ENCODE results near the gene VENTX.

Gene VENTX

DNA sequence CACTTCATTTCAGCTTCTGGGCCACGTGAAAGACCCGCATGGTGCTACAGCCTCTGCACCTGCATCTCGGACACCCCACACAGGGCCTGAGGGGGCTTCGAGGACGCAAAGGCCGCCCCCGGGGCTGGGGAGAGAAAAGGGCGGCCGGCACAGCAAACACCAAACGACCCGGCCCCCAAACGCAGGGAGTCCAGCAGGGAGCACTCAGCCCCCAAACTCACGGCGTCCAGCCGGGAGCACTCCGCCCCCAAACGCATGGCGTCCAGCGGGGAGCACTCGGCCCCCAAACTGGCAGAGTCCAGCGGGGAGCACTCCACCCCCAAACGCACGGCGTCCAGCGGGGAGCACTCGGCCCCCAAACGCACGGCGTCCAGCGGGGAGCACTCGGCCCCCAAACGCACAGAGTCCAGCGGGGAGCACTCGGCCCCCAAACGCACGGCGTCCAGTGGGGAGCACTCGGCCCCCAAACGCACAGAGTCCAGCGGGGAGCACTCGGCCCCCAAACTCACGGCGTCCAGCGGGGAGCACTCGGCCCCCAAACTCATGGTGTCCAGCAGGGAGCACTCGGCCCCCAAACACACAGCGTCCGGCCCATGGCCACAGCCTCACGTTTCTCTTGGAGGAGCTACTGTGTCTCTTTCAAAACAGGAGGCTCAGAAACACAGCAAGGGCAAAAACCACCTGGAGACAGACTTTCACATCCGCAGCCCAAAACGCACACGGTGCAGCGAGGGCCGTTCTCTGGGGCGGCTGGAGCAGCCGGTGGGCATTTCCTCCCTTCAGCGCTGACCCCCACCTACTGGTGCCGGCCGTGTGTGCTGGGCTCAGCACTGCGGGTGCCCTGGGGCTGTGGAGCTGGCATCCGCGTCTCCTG is 34.6 kb upstream of the VENTX start:
- DNase-seq: no peak

- DNase-seq: no peak
Observed at GRCh38 chr10:133203652-133204195, 33.9 kb upstream of the VENTX start.

- DNase-seq: no peak
Observed at GRCh38 chr10:133204226-133205015, 33.2 kb upstream of the VENTX start.

- DNase-seq: no peak
Observed at GRCh38 chr10:133205146-133205545, 32.5 kb upstream of the VENTX start.

DNA sequence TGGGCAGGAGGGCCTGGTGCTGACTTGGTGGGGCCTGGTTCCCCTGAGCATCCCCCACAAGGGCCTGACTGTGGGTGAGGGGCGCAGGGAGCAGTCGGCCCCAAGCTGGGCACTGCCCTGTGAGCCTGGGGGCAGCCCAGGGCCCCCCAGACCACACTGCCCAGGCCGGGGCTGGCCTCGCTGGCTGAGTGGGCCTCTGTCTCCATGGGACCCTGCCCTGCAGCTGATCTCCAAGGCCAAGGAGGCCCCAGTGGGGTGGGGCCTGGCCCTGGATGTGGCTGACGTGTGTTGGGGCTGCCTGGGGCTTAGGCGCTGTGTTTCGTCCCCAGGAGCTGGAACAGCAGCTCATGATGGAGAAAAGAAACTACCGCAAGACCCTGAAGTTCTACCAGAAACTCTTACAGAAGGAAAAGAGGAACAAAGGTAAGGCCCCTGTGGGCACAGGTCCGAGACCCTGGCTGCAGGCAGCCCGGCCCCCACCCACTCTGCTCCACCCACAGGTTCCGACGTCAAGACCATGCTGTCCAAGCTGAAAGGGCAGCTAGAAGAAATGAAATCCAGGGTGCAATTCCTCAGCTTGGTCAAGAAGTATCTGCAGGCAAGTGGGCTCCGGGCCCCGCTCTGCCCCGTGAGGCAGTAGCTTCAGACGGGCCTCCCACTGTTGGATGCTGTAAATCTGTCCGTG is 31.2 kb upstream of the VENTX start:
- no peak for DNase-seq

- no peak for DNase-seq
Observed at GRCh38 chr10:133207041-133207600, 30.5 kb upstream of the VENTX start.

DNA sequence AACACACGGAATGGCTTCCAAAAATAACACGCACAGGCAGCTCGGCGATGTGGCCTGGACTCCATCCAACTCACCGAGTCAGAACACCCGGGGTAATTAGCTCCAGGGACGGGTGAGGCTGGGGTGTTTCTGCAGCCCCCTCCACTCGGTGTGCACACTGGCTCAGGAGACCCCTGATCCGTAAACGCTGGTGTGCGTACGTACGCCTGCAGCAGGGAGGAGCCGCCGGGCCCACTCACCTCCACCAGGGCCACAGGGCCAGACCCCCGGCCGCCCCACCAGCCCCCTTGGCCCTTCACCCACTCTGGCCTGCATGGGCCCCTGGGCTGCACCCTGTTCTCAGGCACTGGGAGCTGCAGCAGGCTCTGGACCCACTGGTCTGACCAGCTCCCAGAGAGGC is 30.0 kb upstream of the VENTX start:
- no peak for DNase-seq

DNA sequence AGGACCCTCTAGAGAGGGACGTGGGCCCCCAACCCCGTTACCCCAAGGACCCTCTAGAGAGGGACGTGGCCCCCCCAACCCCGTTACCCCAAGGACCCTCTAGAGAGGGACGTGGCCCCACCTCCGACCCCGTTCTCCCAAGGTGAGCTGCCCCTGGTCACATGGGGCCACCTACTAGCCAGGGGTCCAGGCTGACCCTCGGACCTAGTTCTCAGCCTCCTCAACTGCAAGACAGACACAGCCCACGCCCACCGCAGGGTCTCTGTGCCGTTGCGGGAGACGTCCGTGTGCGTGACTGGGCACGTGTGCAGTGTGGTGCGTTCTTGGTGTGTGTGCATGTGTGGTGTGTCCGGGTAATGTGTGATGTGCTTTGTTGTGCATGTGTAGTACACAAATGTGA is 29.2 kb upstream of the VENTX start:
- no peak for DNase-seq

GRCh38 chr10:133209117-133209516 is 28.5 kb upstream of the VENTX start:
- DNase-seq: no peak

DNA sequence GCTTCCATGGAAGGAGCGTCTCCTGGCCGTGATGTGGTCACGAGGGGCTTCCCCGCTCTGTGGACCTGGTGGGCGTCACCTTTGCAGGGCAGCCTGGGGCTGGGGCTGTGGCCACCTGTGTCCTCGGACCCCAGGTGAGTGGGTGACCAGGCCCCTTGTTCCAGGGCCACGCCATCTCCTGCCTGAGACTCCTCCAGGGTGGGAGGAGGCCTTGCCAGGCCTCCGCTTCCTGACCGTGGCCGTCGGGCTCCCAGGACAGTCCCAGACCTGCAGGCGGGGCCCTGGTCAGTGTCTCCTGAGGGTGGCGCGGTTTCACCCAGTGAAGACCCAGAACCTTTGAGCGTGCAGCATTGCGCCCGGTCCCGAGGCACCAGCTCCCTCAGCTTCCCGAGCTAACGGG is 28.0 kb upstream of the VENTX start:
- no peak for DNase-seq

GRCh38 chr10:133210398-133211140 is 27.1 kb upstream of the VENTX start:
- no peak for DNase-seq

GRCh38 chr10:133211141-133211830 is 26.4 kb upstream of the VENTX start:
- no peak for DNase-seq

DNA sequence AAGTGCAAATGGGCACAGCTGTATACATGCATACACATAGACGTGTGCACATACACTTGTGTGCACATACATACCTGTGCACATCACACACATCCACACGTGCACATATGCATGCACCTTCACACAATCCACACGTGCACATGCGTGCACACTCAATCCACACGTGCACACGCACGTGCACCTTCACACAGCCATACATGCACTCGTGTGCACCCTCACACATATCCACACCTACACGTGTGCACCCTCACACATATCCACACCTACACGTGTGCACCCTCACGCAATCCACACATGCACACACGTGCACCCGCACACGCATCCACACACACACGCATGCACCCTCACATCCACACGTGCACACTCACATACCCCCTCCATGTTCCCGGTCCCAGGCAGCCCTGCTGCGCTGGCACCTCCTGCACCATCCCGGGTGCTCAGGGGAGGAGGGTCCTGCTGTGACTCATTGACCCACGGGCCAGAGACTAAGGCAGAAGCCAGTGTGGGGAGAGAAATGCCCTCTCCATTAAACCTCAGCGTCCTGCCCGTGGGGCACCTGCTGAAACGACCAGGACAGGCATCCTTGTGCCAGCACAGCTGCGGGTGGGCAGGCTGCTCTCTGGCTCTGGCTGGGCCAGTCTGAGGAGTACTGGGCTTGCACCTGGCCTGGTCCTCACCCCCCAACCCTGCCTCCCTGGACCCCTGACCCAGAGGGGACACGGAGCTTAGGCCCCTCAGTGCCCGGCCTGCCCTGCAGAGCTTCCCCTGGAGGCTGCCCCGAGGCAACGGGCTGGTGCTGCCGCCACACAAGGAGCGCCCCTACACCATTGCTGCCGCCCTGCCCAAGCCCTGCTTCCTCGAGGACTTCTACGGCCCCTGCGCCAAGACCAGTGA is 25.4 kb upstream of the VENTX start:
- no peak for DNase-seq

GRCh38 chr10:133212853-133213494 is 24.7 kb upstream of the VENTX start:
- DNase-seq: no peak

- no peak for DNase-seq
Observed at GRCh38 chr10:133213641-133214467, 23.8 kb upstream of the VENTX start.

DNA sequence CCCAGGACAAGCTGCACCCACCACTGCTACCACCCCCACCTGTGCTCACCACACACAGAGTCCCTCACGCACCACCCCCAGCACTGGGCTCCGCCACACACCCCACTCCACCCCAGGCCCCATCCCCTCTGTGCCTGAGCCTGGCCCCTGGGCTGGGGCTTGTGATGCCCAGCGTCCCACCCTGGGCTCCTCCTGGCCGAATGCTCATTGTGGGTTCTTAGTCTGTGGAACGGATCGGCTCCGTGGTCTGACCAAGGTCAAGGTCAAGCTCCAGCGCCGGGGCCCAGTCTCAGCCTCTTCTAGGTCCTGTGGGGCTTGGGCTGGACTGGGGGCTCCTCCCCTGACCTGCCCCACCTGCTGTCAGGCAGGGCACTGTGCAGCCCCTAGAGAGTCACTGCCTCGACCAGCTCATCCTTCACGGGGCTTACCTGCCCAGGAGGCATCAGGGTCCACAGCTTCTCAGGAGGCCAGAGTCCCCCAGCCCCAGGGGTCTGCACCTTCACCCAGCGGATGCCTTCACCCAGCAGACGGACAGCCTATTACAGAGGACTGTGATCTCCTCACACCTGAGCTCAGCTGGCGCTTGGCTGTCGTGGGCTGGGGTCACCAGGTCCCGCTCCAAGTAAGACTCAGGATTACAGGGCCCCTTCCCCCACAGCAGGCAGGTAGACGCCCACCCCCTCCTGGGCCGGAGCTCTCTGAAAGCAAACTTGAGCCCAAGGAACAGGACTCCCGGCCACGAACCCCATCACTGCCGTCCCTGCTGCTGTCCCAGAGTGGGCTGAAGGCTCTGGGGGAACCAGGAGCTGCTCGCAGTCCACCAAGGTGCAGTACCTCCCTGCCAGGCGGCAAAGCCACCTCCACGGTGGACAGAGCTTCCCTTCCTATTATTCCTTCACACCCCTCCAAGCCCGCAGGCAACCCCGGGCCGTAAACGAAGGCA is 22.9 kb upstream of the VENTX start:
- no peak for DNase-seq

GRCh38 chr10:133215586-133215985 is 22.1 kb upstream of the VENTX start:
- DNase-seq: no peak

GRCh38 chr10:133216776-133217175 is 20.9 kb upstream of the VENTX start:
- DNase-seq: no peak

Measured in fibroblast of skin of right biceps (primary cell).